HG03159 (cell line): ENCODE measurements around the gene OVOL2.
"Not testable (repeated sequence)": the region's sequence is repeated elsewhere in the genome, so short reads cannot be mapped to it uniquely, and the experiment has no call there.

Experiments used
- ATAC-seq: cut with Tn5 transposase; IDR thresholded peaks from one replicate; pipeline ENCODE4 v1.9.1; 2021; ENCODE audit warnings: mild to moderate bottlenecking, moderate library complexity; ENCODE audit not compliant: unreplicated experiment

Gene OVOL2

GRCh38 chr20:18057101-18057993, at the start of gene OVOL2:
Gene OVOL2, minus strand, starts transcription at chr20:18057916. Its CDS starts 282 bp downstream, at chr20:18057634.
- ATAC-seq: no peak

GRCh38 chr20:18103497-18103896, 45.8 kb upstream of the OVOL2 start:
- ATAC-seq: no peak

- no peak for ATAC-seq
These were observed 43.6 kb upstream of the OVOL2 start for GRCh38 chr20:18101125-18101810.

- not testable (repeated sequence) for ATAC-seq
These were observed 42.9 kb upstream of the OVOL2 start for GRCh38 chr20:18100569-18100968.

GRCh38 chr20:18094191-18094590, 36.5 kb upstream of the OVOL2 start:
- ATAC-seq: no peak

GRCh38 chr20:18093388-18093787, 35.7 kb upstream of the OVOL2 start:
- ATAC-seq: no peak

GRCh38 chr20:18092890-18093289, 35.2 kb upstream of the OVOL2 start:
- ATAC-seq: no peak

- no peak for ATAC-seq
These were observed 33.9 kb upstream of the OVOL2 start for GRCh38 chr20:18091623-18092022.

GRCh38 chr20:18090477-18090876, 32.8 kb upstream of the OVOL2 start:
- ATAC-seq: no peak

GRCh38 chr20:18090044-18090443, 32.3 kb upstream of the OVOL2 start:
- ATAC-seq: no peak

- not testable (repeated sequence) for ATAC-seq
These were observed 31.1 kb upstream of the OVOL2 start for GRCh38 chr20:18088841-18089240.

- ATAC-seq: not testable (repeated sequence)
These were observed 30.6 kb upstream of the OVOL2 start for GRCh38 chr20:18088298-18088697.

GRCh38 chr20:18087054-18087453, 29.3 kb upstream of the OVOL2 start:
- no peak for ATAC-seq

GRCh38 chr20:18080836-18081235, 23.1 kb upstream of the OVOL2 start:
- ATAC-seq: not testable (repeated sequence)

GRCh38 chr20:18079756-18080353, 22.1 kb upstream of the OVOL2 start:
- no peak for ATAC-seq

GRCh38 chr20:18077157-18077556, 19.4 kb upstream of the OVOL2 start:
- no peak for ATAC-seq

GRCh38 chr20:18072532-18072931, 14.8 kb upstream of the OVOL2 start:
- ATAC-seq: no peak

GRCh38 chr20:18066421-18067333, 9.0 kb upstream of the OVOL2 start:
- no peak for ATAC-seq

GRCh38 chr20:18063676-18064075, 6.0 kb upstream of the OVOL2 start:
- ATAC-seq: no peak

GRCh38 chr20:18059603-18060002, 1.9 kb upstream of the OVOL2 start:
- no peak for ATAC-seq
